Right ventricle myocardium inferior (tissue), 1 donor: ENCODE data around the gene RAVER2. TPM values are rescaled to one million over a fixed set of nuclear protein-coding genes. Genes with fewer than 3 reads are reported as not detected.
A peak's percentile ranks its signal among the peaks of the same experiment; 100 is the strongest.

Experiments
- ATAC-seq: fragments of 200-7000 bp; cut with Tn5 transposase; one replicate; pipeline ENCODE4 v1.9.1; 2020; ENCODE audit warnings: mild to moderate bottlenecking, moderate library complexity
- DNase-seq: peaks from one replicate; pipeline ENCODE4 v3.0.0; 2021; ENCODE audit errors: missing footprints
- intact Hi-C: fragments of 100-400 bp; cut with DNase I; formaldehyde crosslinking; loops from one replicate; pipeline ENCODE4 v1.11.0; 2022
- total RNA-seq: library from RNA; stranded (reverse); fragmentation: NEBNext Ultra II Directional; extraction: Animal tissue kit (Norgen Biotek cat#: 25700); gene quantifications from one replicate; pipeline ENCODE4 v1.2.1, GENCODE V29; 2021
- donor health status: DM: no; HTN: yes; CAD: no; lungs with severe emphysema.

The RAVER2 gene
- total RNA-seq, 1 donor from 2014 or later = 30.1 TPM

- ATAC-seq (peak; percentile 26), DNase-seq (no peak)
- intact Hi-C loops = no loop called here
Observed at GRCh38 chr1:64856553-64856952, 111.7 kb downstream of the RAVER2 start.

- no peak for ATAC-seq
- no peak for DNase-seq
- intact Hi-C loops = no loop called here
Observed at GRCh38 chr1:64857347-64857746, 112.5 kb downstream of the RAVER2 start.

- peak; percentile 55 for ATAC-seq
- no peak for DNase-seq
- intact Hi-C loops = loop anchor here (5.0 to 10.0 kb wide), 2 partner anchors 206 to 343 kb away; no protein-coding TSS in a partner anchor
Observed at GRCh38 chr1:64861611-64862010, 116.7 kb downstream of the RAVER2 start.

- ATAC-seq = peak; percentile 83
- DNase-seq = peak; percentile 85
- intact Hi-C loops = loop anchor here (5.0 to 10.0 kb wide), 2 partner anchors 203 to 341 kb away; no protein-coding TSS in a partner anchor
Observed at GRCh38 chr1:64864018-64864940, 119.4 kb downstream of the RAVER2 start.

DNA sequence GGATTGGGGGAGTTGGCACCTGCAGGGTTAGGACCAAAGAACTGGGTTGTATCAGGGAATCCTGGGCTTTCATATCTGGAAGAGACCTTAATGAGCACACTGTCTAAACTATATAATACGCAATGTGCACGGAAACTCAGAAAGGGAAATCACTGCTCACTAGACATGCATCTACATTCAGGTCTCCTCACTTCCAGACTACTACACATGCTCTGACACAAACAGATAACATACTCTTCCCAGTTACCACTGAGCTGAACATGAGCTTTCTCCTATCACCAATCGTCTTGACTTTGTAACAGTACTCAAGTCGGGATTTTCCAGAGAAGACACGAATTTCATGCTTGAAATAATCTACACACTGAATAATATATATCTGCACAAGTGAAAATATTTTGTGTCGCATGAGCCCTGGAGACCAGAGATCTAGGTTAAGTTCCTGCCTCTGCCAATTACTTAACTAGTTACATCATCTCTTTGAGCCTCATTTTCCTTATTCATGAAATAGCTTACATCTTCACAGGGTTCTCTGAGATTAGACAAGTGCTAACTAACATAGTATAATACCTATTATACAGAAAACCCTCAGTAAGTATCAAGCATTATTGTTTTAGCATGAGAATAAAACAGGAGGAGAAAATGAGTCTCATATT lies 120.4 kb downstream of the RAVER2 start:
- ATAC-seq (no peak), DNase-seq (no peak)
- intact Hi-C loops = loop anchor here (10.0 kb wide), 1 partner anchor 340 kb away; no protein-coding TSS in a partner anchor

GRCh38 chr1:64866689-64867088 lies 121.8 kb downstream of the RAVER2 start:
- intact Hi-C loops = loop anchor here (10.0 kb wide), 1 partner anchor 338 kb away; no protein-coding TSS in a partner anchor
- ATAC-seq = no peak
- DNase-seq = no peak

GRCh38 chr1:64867266-64867665 lies 122.4 kb downstream of the RAVER2 start:
- ATAC-seq = no peak
- intact Hi-C loops = loop anchor here (10.0 kb wide), 1 partner anchor 338 kb away; no protein-coding TSS in a partner anchor
- no peak for DNase-seq

- ATAC-seq = no peak
- no peak for DNase-seq
- intact Hi-C loops = no loop called here
Observed at GRCh38 chr1:64871256-64871655, 126.4 kb downstream of the RAVER2 start.

DNA sequence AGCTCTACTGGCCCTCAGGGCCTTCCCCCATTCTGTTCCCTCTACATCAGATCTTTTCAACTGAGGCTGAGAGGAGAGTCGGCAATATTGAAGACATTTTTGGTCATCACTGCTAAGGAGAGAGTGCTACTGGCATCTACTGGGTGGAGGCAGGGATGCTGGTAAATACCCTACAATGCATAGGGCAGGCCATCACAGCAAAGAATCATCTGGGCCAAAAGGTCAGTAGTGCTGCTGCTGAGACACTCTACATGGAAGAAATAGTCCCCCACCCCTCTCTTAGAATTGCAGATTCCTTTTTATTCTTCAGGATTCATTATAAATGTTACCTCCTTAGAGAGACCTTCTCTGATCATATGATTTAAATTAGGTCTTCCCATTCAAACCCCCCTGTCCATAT lies 127.2 kb downstream of the RAVER2 start:
- intact Hi-C loops = no loop called here
- DNase-seq = no peak
- ATAC-seq = no peak

DNA sequence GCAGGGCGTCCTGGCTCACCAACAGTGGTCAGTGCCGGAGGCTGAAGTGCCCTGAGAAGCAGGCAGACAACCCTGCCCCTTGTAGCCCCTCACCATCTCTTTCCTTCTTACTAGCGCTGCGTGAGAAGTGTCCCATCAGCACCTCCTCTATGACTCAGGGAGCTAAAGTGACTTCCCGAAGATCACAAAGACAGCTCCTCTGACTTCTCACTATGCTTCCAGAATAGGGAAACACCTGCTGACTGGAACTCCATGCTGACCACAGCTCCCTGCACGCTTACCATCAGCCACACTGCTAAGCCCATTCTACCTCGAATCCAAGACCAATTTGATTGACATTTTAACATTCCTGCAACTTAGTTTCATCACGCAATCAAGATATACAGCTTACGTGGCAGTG lies 128.7 kb downstream of the RAVER2 start:
- intact Hi-C loops = no loop called here
- DNase-seq (no peak), ATAC-seq (no peak)

DNA sequence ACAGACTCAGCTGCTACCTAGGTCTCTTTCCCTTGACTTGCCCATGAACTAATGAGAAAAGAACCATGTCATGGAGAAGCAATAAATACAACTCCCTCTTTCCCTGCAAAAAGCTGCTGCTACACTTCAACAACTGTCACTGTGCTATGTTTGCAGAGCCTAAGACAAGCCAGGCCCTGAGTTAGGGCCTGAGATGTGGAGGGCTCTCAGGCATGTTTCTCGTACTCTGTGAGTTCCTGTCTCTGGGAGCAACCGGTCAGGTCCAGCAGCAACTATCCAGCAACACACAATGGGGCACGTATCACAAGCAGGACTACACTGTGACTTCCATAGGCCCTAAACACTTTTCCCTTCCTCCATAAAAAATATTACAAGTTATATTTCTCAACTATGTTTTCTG lies 129.8 kb downstream of the RAVER2 start:
- DNase-seq = no peak
- intact Hi-C loops = loop anchor here (5.0 kb wide), 1 partner anchor 93 kb away; the partner anchor contains the start of gene JAK1
- ATAC-seq = peak; percentile 36

DNA sequence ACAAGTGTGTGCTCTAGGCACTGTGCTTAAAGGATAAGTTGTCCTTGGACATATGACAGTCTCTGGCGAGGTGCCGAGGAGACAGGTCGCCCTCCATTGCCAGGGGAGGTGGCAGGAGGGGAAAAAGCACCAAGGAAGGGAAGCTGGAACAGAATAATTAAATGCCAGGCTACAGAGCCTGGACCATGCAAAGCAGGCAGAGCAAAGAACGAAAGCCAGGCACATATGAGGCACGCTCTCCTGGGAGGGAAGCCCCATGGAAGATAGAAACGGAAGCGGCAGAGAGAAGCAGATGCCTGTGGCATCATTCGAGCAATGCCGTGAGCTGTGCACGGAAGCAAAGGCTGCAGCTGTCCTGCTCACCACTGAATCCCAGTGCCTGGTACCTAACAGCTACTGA lies 130.2 kb downstream of the RAVER2 start:
- peak; percentile 63 for ATAC-seq
- DNase-seq = no peak
- intact Hi-C loops = loop anchor here (5.0 kb wide), 1 partner anchor 92 kb away; the partner anchor contains the start of gene JAK1

DNA sequence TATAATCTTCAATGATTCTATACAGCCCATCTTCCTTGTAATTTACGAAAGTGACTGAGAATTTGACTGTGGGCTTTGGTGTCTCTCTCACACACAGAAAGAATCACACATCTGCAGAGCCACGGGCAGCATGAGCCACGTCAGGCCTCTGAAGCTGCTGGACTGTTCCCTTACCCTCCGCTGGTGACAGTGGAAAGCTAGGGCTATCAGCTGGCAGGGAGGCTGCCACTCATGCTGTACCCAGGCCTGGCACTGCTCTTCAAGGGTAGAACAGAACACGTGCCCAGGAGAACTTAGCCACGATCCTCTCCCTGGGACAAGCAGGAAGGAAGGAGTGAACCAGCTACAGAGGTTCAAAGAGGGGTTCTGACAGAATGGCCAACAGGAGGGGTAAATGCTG lies 130.7 kb downstream of the RAVER2 start:
- intact Hi-C loops = loop anchor here (5.0 kb wide), 1 partner anchor 92 kb away; the partner anchor contains the start of gene JAK1
- ATAC-seq = peak; percentile 96
- DNase-seq = no peak

DNA sequence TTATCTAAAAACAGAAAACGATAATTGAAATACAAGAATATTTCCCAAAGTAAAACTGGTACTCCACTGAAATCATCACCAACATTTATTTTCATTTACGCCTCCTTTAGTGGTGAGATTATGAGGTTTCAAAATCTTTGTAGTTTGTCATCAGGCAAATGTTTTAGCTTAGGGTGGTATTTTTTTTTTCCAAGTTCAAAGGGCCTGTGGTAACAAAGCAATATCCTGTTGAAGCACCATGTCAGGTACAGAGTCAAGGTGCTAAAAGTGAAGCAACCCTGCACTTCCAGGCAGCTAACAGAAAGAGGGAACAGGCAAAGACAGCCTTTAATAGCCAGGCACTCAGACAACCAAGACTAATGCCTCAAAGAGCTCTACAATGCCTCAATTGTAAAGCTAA lies 132.3 kb downstream of the RAVER2 start:
- intact Hi-C loops = loop anchor here (5.0 kb wide), 1 partner anchor 90 kb away; the partner anchor contains the start of gene JAK1
- DNase-seq (no peak), ATAC-seq (no peak)

DNA sequence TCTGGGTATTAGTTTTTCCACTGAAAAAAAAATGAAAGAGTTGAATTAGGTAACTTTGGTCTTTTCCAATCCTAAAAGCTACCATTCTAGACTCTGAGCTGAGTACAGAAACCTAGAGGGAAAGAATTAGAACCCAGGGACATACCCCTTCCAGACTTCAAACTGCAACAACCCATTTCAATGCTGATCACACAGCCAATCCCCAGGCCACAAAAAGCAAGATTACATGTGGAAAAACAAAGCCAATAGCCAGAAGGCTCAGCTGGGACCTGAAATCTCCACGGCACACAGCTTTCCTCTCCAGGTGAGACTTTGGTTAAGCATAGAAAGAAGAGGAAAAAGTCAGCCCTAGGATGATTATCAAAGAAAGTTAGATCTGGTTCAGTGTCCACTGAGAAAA lies 132.7 kb downstream of the RAVER2 start:
- no peak for DNase-seq
- ATAC-seq = no peak
- intact Hi-C loops = loop anchor here (5.0 kb wide), 1 partner anchor 90 kb away; the partner anchor contains the start of gene JAK1

DNA sequence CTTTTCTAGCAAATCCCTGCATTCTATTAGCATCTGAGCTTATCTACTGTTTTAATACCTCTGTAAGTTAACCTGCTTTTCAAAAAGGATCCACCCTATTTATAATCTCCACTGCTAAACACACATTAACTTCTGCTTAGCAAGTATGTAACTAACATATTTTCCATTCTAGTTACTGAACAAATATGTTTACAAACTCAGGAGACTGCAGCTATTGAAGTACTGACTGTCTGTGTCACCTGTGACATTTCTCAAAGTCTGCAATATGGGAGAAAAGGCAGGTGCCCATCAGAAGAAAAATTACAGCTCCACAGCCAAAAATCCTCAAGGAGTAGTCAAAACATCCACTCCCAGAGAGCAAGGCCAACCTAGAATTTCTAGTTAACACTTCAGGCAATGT lies 133.2 kb downstream of the RAVER2 start:
- intact Hi-C loops = loop anchor here (5.0 kb wide), 1 partner anchor 89 kb away; the partner anchor contains the start of gene JAK1
- DNase-seq = no peak
- ATAC-seq = no peak

DNA sequence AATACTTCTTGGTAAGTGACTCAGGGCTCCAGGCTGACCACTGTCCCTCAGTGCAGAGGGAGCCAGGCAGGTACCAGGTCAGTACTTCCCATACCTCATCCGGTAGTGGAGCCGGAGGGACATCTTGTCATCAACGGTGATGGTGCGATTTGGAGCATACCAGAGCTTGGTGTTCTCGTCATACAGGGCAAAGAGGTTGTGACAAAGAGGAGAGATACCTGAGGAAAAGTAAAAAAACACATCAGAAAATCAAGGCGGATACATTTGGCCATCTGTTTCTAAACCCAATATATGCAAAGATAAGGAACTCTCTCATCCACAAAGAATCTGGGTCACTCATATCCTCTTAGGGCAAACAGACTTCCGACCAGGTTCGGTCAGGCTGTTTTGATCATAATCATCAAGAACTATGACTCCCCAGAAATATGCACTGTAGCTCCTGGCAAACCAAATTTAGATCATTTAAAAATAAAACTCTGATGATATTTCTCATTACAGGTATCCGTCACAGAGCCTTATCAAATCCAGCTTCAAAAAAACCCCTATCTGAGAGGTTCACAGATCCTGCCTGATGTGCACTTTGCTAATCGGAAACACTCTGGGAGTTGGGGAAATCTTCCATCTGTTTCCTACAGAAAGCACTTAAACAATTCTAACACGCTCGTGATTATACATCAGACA lies 134.2 kb downstream of the RAVER2 start:
- intact Hi-C loops = loop anchor here (5.0 kb wide), 1 partner anchor 88 kb away; the partner anchor contains the start of gene JAK1
- ATAC-seq (no peak), DNase-seq (no peak)

GRCh38 chr1:64880449-64880848 lies 135.6 kb downstream of the RAVER2 start:
- DNase-seq = no peak
- intact Hi-C loops = no loop called here
- ATAC-seq = no peak

DNA sequence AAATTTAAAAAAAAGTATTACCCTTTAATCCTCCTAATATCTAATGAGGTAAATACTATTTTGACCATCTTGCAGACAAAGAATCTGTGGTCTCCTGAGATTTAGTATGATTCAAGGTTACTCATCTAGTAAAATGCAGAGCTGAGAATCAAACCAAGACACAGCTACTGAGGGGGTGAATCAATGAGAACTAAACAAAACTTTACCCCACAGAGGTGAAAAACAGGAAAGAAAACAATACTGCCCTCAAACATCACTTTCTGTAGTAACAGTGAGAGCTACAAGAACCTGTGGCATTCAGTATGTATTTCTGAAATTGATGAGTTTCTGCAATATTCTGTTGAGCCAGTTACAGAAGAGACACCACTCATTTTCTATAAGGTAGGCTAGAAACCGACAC lies 136.4 kb downstream of the RAVER2 start:
- intact Hi-C loops = no loop called here
- ATAC-seq = no peak
- no peak for DNase-seq
